Neural cell (in vitro differentiated cells): ENCODE measurements around the gene ATG2A. TPM values are rescaled to one million over a fixed set of nuclear protein-coding genes. Genes with fewer than 3 reads are reported as not detected.

Source experiments
- H2AFZ ChIP-seq: fragments of 200-600, 300-800 bp; sonication (generic), shearing (Covaris generic); 2 replicates; pipeline ENCODE4 v1.6.0; 2014; ENCODE audit warnings: low read depth, mild to moderate bottlenecking, antibody characterized with exemption, low read length, moderate library complexity
- H3F3A ChIP-seq: fragments of 200-600 bp; shearing (Covaris generic); 2 replicates; pipeline ENCODE4 v1.6.1; 2016; ENCODE audit warnings: mild to moderate bottlenecking, moderate library complexity, mixed read lengths, antibody characterized with exemption, low read length; ENCODE audit not compliant: insufficient read depth, poor library complexity, severe bottlenecking
- H3K27ac ChIP-seq: fragments of 200-600, 300-800 bp; sonication (generic), shearing (Covaris generic); 2 replicates; pipeline ENCODE4 v1.5.1; 2014; ENCODE audit warnings: mild to moderate bottlenecking, low read length, moderate library complexity
- H3K27me3 ChIP-seq: fragments of 300-800, 200-600 bp; sonication (generic), shearing (Covaris generic); 2 replicates; pipeline ENCODE4 v1.6.0; 2014; ENCODE audit warnings: mild to moderate bottlenecking, low read depth, low read length, moderate library complexity; ENCODE audit not compliant: insufficient read depth
- H3K36me3 ChIP-seq: fragments of 300-800, 200-600 bp; sonication (generic), shearing (Covaris generic); 2 replicates; pipeline ENCODE4 v1.5.1; 2014; ENCODE audit warnings: mild to moderate bottlenecking, antibody characterized with exemption, low read length, moderate library complexity; ENCODE audit not compliant: insufficient read depth
- H3K4me2 ChIP-seq: fragments of 300-800, 200-600 bp; sonication (generic), shearing (Covaris generic); 2 replicates; pipeline ENCODE4 v1.6.0; 2014; ENCODE audit warnings: mild to moderate bottlenecking, low read length
- H3K4me3 ChIP-seq: fragments of 300-800, 200-600 bp; sonication (generic), shearing (Covaris generic); 2 replicates; pipeline ENCODE4 v1.5.1; 2014; ENCODE audit warnings: mild to moderate bottlenecking, low read length, moderate library complexity
- H3K79me2 ChIP-seq: fragments of 200-600 bp; shearing (Covaris generic); replicated peaks from 2 replicates; pipeline ENCODE4 v1.6.0; 2014; ENCODE audit warnings: mild to moderate bottlenecking, low read length, moderate library complexity; ENCODE audit not compliant: insufficient read depth
- H3K9ac ChIP-seq: fragments of 300-800, 200-600 bp; sonication (generic), shearing (Covaris generic); 2 replicates; pipeline ENCODE4 v1.6.1; 2016; ENCODE audit warnings: mild to moderate bottlenecking, low read length, mixed read lengths
- H3K9me2 ChIP-seq: fragments of 200-600 bp; shearing (Covaris generic); 2 replicates; pipeline ENCODE4 v1.6.1; 2016; ENCODE audit warnings: mild to moderate bottlenecking, low read length, mixed read lengths; ENCODE audit not compliant: insufficient read depth
- H3K9me3 ChIP-seq: fragments of 200-600, 300-800 bp; sonication (generic), shearing (Covaris generic); 2 replicates; pipeline ENCODE4 v1.6.1; 2016; ENCODE audit warnings: mild to moderate bottlenecking, mixed run types, low read length, moderate library complexity, mixed read lengths
- H4K20me1 ChIP-seq: fragments of 200-600 bp; shearing (Covaris generic); 2 replicates; pipeline ENCODE4 v1.6.1; 2016; ENCODE audit warnings: mild to moderate bottlenecking, mixed run types; ENCODE audit not compliant: insufficient read depth
- EP300 ChIP-seq: fragments of 450-650 bp; conservative IDR thresholded peaks from 2 replicates; pipeline ENCODE4 v1.6.1; 2014; ENCODE audit warnings: antibody characterized with exemption, mild to moderate bottlenecking, moderate library complexity; ENCODE audit not compliant: poor library complexity, severe bottlenecking
- MXI1 ChIP-seq: fragments of 450-650 bp; conservative IDR thresholded peaks from 2 replicates; pipeline ENCODE4 v1.6.1; 2014; ENCODE audit warnings: antibody characterized with exemption, mild to moderate bottlenecking; ENCODE audit not compliant: poor library complexity, severe bottlenecking
- POLR2AphosphoS5 ChIP-seq: IDR thresholded peaks from 2 replicates; pipeline ENCODE4 v1.6.1; 2012
- RAD21 ChIP-seq: fragments of 450-650 bp; conservative IDR thresholded peaks from 2 replicates; pipeline ENCODE4 v1.6.1; 2014; ENCODE audit warnings: antibody characterized with exemption, mild to moderate bottlenecking, moderate library complexity
- SMC3 ChIP-seq: fragments of 450-650 bp; conservative IDR thresholded peaks from 2 replicates; pipeline ENCODE4 v1.6.1; 2014; ENCODE audit warnings: antibody characterized with exemption, mild to moderate bottlenecking, moderate library complexity; ENCODE audit not compliant: poor library complexity
- TAF1 ChIP-seq: IDR thresholded peaks from 2 replicates; pipeline ENCODE4 v1.6.1; 2012; ENCODE audit warnings: low read depth
- polyA plus RNA-seq: library from polyadenylated mRNA; depleted of rRNA; stranded (reverse); fragments of >200 nt; gene quantifications from 2 replicates; pipeline ENCODE4 v1.2.3, GENCODE V29; 2014
- TF ChIP-seq, protein P1 (sequence below): IDR thresholded peaks from 2 replicates; pipeline ENCODE4 v1.6.1; 2012; ENCODE audit warnings: borderline replicate concordance
- TF ChIP-seq, protein P2 (sequence below): fragments of 450-650 bp; IDR thresholded peaks from 2 replicates; pipeline ENCODE4 v1.5.1; 2014; ENCODE audit warnings: antibody characterized with exemption, mild to moderate bottlenecking, moderate library complexity; ENCODE audit not compliant: poor library complexity, severe bottlenecking

Gene ATG2A
- polyA plus RNA-seq, 1 donor from 2014 or later, result 7.5 TPM

DNA sequence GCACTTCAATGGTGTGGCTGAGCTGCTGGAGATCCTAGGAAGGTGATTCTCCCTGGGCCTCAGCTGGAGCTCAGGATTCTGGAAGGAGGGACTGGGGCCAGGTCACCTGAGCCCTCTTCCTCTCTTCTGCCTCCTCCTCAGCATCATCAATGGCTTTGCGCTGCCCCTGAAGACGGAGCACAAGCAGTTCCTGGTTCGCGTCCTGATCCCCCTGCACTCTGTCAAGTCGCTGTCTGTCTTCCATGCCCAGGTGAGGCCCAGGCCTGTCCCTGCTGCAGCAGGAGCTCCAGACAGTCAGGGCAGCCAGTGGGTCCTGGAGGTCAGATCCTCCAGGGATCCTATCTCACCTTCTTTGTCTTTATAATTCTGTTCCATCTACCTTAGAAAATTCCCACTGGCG, 13.3 kb upstream of the ATG2A start:
- Histone ChIP-seq H3K36me3 (peaks cover 3% of the 10 kb centered on the region), H3F3A (no peaks in the 10 kb centered on the region)
- TF ChIP-seq SMC3, result no peak
- TF ChIP-seq, protein P1, sequence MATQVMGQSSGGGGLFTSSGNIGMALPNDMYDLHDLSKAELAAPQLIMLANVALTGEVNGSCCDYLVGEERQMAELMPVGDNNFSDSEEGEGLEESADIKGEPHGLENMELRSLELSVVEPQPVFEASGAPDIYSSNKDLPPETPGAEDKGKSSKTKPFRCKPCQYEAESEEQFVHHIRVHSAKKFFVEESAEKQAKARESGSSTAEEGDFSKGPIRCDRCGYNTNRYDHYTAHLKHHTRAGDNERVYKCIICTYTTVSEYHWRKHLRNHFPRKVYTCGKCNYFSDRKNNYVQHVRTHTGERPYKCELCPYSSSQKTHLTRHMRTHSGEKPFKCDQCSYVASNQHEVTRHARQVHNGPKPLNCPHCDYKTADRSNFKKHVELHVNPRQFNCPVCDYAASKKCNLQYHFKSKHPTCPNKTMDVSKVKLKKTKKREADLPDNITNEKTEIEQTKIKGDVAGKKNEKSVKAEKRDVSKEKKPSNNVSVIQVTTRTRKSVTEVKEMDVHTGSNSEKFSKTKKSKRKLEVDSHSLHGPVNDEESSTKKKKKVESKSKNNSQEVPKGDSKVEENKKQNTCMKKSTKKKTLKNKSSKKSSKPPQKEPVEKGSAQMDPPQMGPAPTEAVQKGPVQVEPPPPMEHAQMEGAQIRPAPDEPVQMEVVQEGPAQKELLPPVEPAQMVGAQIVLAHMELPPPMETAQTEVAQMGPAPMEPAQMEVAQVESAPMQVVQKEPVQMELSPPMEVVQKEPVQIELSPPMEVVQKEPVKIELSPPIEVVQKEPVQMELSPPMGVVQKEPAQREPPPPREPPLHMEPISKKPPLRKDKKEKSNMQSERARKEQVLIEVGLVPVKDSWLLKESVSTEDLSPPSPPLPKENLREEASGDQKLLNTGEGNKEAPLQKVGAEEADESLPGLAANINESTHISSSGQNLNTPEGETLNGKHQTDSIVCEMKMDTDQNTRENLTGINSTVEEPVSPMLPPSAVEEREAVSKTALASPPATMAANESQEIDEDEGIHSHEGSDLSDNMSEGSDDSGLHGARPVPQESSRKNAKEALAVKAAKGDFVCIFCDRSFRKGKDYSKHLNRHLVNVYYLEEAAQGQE, result no peak
- no peak for TF ChIP-seq RAD21
- TF ChIP-seq MXI1, result no peak

DNA sequence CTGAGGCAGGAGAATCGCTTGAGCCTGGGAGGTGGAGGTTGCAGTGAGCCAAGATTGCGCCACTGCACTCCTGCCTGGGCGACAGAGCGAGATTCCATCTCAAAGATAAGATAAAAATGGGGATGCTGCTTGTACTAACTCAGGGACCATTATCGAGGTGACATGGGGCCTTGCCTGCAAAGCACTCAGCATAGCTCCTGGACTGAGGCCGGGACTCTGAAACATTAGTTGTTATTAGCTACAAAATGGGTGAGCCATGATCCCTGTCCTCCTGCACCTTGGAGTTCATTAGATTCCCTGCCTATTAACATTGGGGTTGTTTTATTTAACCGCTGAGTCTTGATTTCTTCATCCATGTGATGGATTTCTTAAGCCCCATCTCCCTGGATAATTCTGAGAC, 12.6 kb upstream of the ATG2A start:
- H4K20me1 ChIP-seq, result no peaks in the 10 kb centered on the region
- H3K9ac ChIP-seq, result no peak overlapping the region
- no peak overlapping the region for H3K27ac ChIP-seq
- no peaks in the 10 kb centered on the region for H3K9me3 ChIP-seq
- H3K4me3 ChIP-seq, result no peak overlapping the region
- H3K27me3 ChIP-seq, result no peaks in the 10 kb centered on the region
- no peak overlapping the region for H3K4me2 ChIP-seq
- no peaks in the 10 kb centered on the region for H3F3A ChIP-seq
- peaks cover 3% of the 10 kb centered on the region for H3K36me3 ChIP-seq
- TF ChIP-seq MXI1 (no peak), RAD21 (no peak)
- H2AFZ ChIP-seq, result no peak overlapping the region
- H3K79me2 ChIP-seq, result no peaks in the 10 kb centered on the region
- H3K9me2 ChIP-seq, result no peaks in the 10 kb centered on the region

More for the DNA sequence above, 13.3 kb upstream of the ATG2A start:
- Histone ChIP-seq H3K79me2 (no peaks in the 10 kb centered on the region), H3K9me2 (no peaks in the 10 kb centered on the region), H2AFZ (no peak overlapping the region), H3K9me3 (no peaks in the 10 kb centered on the region), H3K27ac (no peak overlapping the region), H3K4me3 (no peak overlapping the region), H3K9ac (no peak overlapping the region), H3K4me2 (no peak overlapping the region), H4K20me1 (no peaks in the 10 kb centered on the region), H3K27me3 (no peaks in the 10 kb centered on the region)

DNA sequence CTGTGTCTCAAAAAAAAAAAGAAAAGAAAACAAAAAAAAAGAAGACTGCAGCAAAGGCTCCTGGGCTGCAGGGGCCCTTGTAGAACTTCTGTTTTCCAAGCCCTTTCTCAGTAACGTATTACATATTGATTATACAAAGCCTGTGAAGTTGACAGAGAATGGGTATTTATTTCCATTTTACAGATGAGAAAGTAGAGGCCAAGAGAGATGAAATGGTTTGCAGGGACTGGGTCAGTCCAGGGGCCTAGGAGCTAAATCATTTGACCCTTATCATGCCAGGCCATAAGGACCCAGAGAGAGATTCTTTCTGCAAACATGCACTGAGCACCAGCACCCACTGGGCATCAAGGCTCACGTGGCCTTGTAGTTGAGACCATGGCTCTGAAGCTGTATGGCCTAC, 11.9 kb upstream of the ATG2A start:
- Histone ChIP-seq H3K36me3 (peaks cover 3% of the 10 kb centered on the region), H3K9me3 (no peaks in the 10 kb centered on the region), H4K20me1 (no peaks in the 10 kb centered on the region), H3K79me2 (no peaks in the 10 kb centered on the region), H3K9ac (no peak overlapping the region), H3F3A (no peaks in the 10 kb centered on the region), H3K4me3 (no peak overlapping the region), H3K27ac (no peak overlapping the region), H3K9me2 (no peaks in the 10 kb centered on the region), H2AFZ (no peak overlapping the region), H3K27me3 (no peaks in the 10 kb centered on the region), H3K4me2 (no peak overlapping the region)
- TF ChIP-seq, protein P2, sequence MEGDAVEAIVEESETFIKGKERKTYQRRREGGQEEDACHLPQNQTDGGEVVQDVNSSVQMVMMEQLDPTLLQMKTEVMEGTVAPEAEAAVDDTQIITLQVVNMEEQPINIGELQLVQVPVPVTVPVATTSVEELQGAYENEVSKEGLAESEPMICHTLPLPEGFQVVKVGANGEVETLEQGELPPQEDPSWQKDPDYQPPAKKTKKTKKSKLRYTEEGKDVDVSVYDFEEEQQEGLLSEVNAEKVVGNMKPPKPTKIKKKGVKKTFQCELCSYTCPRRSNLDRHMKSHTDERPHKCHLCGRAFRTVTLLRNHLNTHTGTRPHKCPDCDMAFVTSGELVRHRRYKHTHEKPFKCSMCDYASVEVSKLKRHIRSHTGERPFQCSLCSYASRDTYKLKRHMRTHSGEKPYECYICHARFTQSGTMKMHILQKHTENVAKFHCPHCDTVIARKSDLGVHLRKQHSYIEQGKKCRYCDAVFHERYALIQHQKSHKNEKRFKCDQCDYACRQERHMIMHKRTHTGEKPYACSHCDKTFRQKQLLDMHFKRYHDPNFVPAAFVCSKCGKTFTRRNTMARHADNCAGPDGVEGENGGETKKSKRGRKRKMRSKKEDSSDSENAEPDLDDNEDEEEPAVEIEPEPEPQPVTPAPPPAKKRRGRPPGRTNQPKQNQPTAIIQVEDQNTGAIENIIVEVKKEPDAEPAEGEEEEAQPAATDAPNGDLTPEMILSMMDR, result no peak
- TF ChIP-seq RAD21 (no peak), TAF1 (no peak), MXI1 (no peak), POLR2AphosphoS5 (no peak), SMC3 (no peak), EP300 (no peak)
- TF ChIP-seq, protein P1, result no peak
